DMS153 treated with DMSO at 0.1 percent for 48 hours (cell line): ENCODE measurements around the gene CACNA1E.

Experiments
- DNase-seq: peaks from one replicate; lab custom pipeline; 2025; ENCODE audit not compliant: unreplicated experiment; lab: John Stamatoyannopoulos, UW

CACNA1E gene

DNA sequence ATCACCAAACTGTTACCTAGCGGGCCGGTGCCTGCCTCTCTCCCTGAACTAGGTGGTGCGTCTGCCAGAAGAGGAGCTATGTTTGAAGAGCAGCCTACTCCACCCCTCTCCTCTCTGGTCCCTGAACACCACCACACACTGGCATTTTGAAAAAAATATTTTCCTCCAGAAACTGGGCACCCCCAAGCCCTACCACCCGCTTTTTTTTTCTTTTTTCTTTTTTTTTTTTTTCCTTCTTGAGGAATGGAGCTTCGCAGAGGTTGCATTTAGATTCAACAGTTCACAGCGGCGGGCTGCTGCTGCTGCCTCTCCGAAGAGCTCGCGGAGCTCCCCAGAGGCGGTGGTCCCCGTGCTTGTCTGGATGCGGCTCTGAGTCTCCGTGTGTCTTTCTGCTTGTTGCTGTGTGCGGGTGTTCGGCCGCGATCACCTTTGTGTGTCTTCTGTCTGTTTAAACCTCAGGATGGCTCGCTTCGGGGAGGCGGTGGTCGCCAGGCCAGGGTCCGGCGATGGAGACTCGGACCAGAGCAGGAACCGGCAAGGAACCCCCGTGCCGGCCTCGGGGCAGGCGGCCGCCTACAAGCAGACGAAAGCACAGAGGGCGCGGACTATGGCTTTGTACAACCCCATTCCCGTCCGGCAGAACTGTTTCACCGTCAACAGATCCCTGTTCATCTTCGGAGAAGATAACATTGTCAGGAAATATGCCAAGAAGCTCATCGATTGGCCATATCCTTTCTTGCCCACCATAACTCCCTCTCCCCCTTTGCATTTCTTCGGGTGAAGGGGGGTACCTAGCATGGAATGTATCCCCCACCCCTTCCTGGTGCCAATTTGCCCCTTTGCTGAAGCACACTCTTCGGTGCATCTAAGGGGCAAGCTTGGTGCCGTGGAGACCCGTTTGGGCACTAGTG lies at the start of gene CACNA1E:
Gene CACNA1E (plus strand): TSS at position 233 of the 911 bp plus-strand sequence. CDS start 228 bp downstream, at position 461.
- DNase-seq, result no peak

GRCh38 chr1:181433931-181434330 lies 49.4 kb upstream of the CACNA1E start:
- no peak for DNase-seq

- no peak for DNase-seq
These were observed 45.3 kb upstream of the CACNA1E start for GRCh38 chr1:181438013-181438412.

DNA sequence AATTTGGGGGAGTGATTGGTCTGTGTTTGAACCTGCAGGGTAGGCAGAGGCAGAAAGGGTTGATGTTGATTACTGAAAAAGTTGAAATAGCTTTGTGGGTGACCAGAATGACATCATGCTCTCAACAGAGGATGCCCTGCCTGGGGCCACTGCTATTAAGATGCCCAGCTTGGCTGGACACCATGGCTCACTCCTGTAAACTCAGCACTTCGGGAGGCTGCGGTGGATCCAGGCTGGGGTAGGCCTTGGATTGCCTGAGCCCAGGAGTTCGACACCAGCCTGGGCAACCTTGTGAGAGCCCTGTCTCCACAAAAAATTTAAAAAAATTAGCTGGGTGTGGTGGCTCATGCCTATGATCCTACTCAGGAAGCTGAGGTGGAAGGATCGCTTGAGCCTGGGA lies 42.8 kb upstream of the CACNA1E start:
- no peak for DNase-seq

DNA sequence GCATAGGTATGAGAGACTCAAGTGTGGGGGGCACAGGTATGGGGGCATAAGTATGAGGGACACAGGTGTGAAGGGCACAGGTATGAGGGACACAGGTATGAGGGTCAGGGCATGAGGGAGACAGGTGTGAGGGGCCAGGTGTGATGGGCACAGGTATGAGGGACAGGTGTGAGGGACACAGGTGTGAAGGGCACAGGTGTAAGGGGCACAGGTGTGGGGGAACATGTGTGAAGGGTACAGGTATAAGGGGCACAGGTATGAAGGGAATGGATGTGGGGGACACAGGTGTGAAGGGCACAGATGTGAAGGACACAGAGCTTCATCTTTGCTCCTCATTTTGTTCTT lies 41.2 kb upstream of the CACNA1E start:
- DNase-seq, result no peak

- no peak for DNase-seq
These were observed 40.0 kb upstream of the CACNA1E start for GRCh38 chr1:181443231-181443853.

- DNase-seq, result no peak
These were observed 37.9 kb upstream of the CACNA1E start for GRCh38 chr1:181445436-181445835.

GRCh38 chr1:181448461-181448860 lies 34.9 kb upstream of the CACNA1E start:
- no peak for DNase-seq

DNA sequence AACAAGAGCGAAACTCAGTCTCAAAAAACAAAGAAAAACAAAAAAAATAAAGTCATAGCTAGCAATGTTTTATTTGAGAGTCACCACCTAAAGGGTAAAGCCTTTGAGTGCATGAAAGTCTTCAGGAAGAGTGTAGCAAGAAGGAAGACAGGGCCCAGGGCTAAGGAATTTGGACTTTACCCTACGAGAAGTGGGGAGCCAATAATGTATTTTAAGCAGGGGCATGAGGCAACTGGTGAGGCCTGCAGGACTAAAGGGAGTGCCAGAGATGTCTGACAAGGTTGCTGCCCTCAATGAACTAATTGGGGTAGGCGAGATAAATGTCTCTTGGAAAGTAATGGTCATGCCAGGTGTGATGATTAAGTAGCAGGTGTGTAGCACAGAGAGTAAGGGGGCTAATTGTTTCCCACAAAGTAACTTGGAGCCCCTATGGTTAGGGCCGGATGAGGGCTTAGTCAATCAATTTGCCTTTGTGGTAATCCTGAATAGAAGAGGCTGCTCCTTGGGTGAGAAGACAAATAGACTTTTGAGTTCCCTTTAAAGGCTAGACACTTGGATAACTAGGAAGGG lies 31.6 kb upstream of the CACNA1E start:
- no peak for DNase-seq

DNA sequence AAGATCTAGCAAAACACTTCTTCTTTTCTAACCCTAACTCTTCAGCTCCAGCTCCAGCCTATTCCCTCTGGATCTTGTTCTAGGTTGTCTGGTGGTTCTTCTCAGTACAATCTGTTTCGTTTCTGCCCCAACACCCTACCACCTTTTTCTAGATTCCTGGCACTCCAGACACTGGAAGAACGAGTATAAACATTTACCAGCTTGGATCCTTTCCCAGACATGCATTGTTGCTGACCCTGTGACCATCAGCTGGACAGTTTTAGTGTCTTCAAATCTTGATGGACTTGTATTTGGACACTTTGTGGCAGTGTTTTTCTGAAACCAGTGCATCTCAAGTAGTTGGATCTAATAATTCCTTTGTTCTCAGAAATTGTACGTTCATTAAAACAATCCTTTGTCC lies 30.6 kb upstream of the CACNA1E start:
- DNase-seq, result no peak

- no peak for DNase-seq
These were observed 29.6 kb upstream of the CACNA1E start for GRCh38 chr1:181453541-181454201.

GRCh38 chr1:181456551-181456950 lies 26.8 kb upstream of the CACNA1E start:
- no peak for DNase-seq

GRCh38 chr1:181458419-181458818 lies 24.9 kb upstream of the CACNA1E start:
- DNase-seq, result no peak

DNA sequence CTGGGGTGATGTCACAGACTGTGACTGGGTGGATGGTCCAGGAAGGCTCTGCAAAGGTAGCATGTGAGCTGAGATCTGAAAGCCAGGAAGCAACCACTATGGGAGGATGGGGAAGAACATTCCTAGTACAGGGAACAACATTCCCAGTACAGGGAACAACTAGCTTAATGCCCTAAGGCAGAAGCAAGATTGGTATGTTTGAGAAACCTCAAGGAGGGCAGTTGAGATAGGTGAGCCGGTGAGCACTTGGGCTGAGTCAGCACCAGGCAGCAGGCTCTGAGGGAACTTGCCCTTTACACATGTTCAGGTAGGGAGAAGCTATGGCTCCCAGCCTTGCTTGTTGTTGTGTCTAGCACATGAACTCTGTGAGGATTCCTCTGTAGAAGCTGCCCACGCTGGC lies 24.2 kb upstream of the CACNA1E start:
- DNase-seq, result no peak

- DNase-seq, result no peak
These were observed 13.5 kb upstream of the CACNA1E start for GRCh38 chr1:181469829-181470228.

- DNase-seq, result no peak
These were observed 7.7 kb upstream of the CACNA1E start for GRCh38 chr1:181475580-181475979.

DNA sequence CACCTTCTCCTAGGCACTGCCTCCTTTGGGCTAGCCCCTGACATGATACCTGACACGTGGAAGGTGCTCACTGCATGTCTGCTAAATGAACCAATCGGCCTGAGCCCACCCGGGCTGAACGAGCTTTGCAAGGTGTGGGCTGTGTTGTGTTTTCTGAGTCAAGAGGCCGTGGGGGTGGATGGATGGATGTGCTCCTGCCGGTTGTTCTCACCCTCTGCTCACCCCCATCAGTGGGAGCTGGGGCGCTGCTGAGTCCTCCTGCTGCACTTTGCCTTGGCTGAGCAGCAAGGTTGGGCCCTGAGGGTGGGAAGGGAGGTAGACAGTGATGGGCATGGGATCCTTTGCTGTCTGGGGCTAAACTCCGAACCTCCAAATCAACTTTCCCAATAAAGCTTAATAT lies 6.7 kb upstream of the CACNA1E start:
- no peak for DNase-seq

DNA sequence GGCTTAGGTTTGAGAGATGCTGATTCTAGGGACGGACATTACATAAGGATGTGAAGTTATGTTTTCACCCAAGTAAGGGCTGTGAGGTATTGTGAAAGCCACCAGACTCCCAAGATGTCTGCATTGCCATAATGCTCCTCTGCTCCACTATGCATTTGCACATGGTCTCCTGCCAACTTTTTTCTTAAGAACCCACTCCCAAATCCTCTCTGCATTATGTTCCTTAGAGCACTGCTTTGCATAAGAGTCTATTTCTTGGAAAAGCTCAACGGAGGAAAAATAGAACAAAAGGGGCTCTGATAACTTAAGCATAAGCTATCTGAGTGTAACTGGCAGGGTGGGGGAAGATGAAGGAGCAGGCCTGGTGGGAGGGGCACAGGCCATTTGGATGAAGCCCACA lies 5.0 kb upstream of the CACNA1E start:
- no peak for DNase-seq

- peak; percentile 75 for DNase-seq
These were observed 4.1 kb upstream of the CACNA1E start for GRCh38 chr1:181479137-181479745.

GRCh38 chr1:181482001-181482430 lies 1.3 kb upstream of the CACNA1E start:
- DNase-seq, result no peak
